Skin of body (tissue), 2 donors: ENCODE results near the gene LRRC4C. TPM values are rescaled to one million over a fixed set of nuclear protein-coding genes. Genes with fewer than 3 reads are reported as not detected.
"Not testable (repeated sequence)": the region's sequence is repeated elsewhere in the genome, so short reads cannot be mapped to it uniquely, and the experiment has no call there.

ENCODE experiments used
- DNase-seq: peaks from one replicate; lab custom pipeline; 2025; lab: John Stamatoyannopoulos, UW
- total RNA-seq: library from RNA; depleted of rRNA; stranded (reverse); fragments of >200 nt; gene quantifications from one replicate; pipeline ENCODE4 v1.2.3, GENCODE V29; 2014

Gene LRRC4C
- total RNA-seq, 1 donor from 2014 or later, result 4.2 TPM

GRCh38 chr11:41031551-41032060, 427.8 kb downstream of the LRRC4C start:
- DNase-seq, result no peak

- DNase-seq, result no peak
Observed at GRCh38 chr11:41020259-41020658, 439.2 kb downstream of the LRRC4C start.

GRCh38 chr11:41019666-41020065, 439.8 kb downstream of the LRRC4C start:
- DNase-seq, result not testable (repeated sequence)

- no peak for DNase-seq
Observed at GRCh38 chr11:41018224-41018623, 441.2 kb downstream of the LRRC4C start.

- DNase-seq, result no peak
Observed at GRCh38 chr11:41010361-41011050, 448.9 kb downstream of the LRRC4C start.

- peak; percentile 87 for DNase-seq
Observed at GRCh38 chr11:41005986-41006385, 453.5 kb downstream of the LRRC4C start.

GRCh38 chr11:41003339-41004282, 455.8 kb downstream of the LRRC4C start:
- no peak for DNase-seq

GRCh38 chr11:40998920-40999319, 460.5 kb downstream of the LRRC4C start:
- DNase-seq, result no peak

GRCh38 chr11:40987776-40988435, 471.5 kb downstream of the LRRC4C start:
- no peak for DNase-seq

GRCh38 chr11:40986320-40986719, 473.1 kb downstream of the LRRC4C start:
- DNase-seq, result no peak

- DNase-seq, result peak; percentile 35
Observed at GRCh38 chr11:40975076-40975475, 484.4 kb downstream of the LRRC4C start.

- DNase-seq, result peak; percentile 54
Observed at GRCh38 chr11:40974186-40974795, 485.2 kb downstream of the LRRC4C start.

GRCh38 chr11:40958707-40959106, 500.7 kb downstream of the LRRC4C start:
- DNase-seq, result no peak

GRCh38 chr11:40952479-40952878, 507.0 kb downstream of the LRRC4C start:
- no peak for DNase-seq

- no peak for DNase-seq
Observed at GRCh38 chr11:40938002-40938401, 521.5 kb downstream of the LRRC4C start.

- no peak for DNase-seq
Observed at GRCh38 chr11:40924915-40925314, 534.5 kb downstream of the LRRC4C start.

GRCh38 chr11:40921246-40921645, 538.2 kb downstream of the LRRC4C start:
- no peak for DNase-seq

GRCh38 chr11:40910774-40911173, 548.7 kb downstream of the LRRC4C start:
- DNase-seq, result not testable (repeated sequence)

GRCh38 chr11:40894501-40894900, 565.0 kb downstream of the LRRC4C start:
- DNase-seq, result no peak

- DNase-seq, result no peak
Observed at GRCh38 chr11:40885250-40885954, 574.0 kb downstream of the LRRC4C start.

- DNase-seq, result no peak
Observed at GRCh38 chr11:40882301-40882700, 577.2 kb downstream of the LRRC4C start.
